Esophagus squamous epithelium (tissue), 4 donors: Measurements from ENCODE around the gene TMTC1.

Experiments used
- POLR2A ChIP-seq, 4 donors: fragments of 450-650 bp; IDR thresholded peaks; one replicate each; pipeline ENCODE4 v1.6.1; 2017; ENCODE audit warnings: antibody characterized with exemption in 4 of 4, mild to moderate bottlenecking in 4 of 4, moderate library complexity in 3 of 4
- TF ChIP-seq, protein P1 (sequence below), 6 experiments: fragments of 450-650 bp in 4 of 6; fragments of 200-600 bp in 2 of 6; sonication (generic) in 2 of 6; IDR thresholded peaks; one replicate each; pipeline ENCODE4 v1.5.1; 2016 to 2019; ENCODE audit warnings: antibody characterized with exemption in 6 of 6, mild to moderate bottlenecking in 4 of 6, moderate library complexity in 4 of 6

DNA sequence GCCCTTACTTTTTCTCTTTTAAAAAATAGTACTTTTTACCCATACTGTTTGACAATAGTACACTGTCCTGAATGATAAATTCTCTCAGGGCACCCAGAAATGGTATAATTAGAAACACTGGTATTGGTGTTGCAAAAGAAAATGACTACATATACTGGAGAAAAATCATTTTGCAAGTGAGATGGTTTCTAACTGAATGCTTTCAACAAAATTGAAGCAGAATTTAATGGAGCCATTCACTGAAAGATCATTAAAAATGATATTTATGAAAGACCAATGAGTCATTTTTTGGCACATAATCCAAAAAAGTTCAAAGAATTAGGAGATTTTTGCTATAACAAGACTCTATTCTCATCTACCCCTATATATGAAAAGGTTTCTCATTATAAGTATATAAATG lies 68.8 kb downstream of the TMTC1 start:
- TF ChIP-seq, protein P1, sequence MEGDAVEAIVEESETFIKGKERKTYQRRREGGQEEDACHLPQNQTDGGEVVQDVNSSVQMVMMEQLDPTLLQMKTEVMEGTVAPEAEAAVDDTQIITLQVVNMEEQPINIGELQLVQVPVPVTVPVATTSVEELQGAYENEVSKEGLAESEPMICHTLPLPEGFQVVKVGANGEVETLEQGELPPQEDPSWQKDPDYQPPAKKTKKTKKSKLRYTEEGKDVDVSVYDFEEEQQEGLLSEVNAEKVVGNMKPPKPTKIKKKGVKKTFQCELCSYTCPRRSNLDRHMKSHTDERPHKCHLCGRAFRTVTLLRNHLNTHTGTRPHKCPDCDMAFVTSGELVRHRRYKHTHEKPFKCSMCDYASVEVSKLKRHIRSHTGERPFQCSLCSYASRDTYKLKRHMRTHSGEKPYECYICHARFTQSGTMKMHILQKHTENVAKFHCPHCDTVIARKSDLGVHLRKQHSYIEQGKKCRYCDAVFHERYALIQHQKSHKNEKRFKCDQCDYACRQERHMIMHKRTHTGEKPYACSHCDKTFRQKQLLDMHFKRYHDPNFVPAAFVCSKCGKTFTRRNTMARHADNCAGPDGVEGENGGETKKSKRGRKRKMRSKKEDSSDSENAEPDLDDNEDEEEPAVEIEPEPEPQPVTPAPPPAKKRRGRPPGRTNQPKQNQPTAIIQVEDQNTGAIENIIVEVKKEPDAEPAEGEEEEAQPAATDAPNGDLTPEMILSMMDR (IDR thresholded peaks at IDR 0.05), result no peak
- no peak for TF ChIP-seq POLR2A (IDR thresholded peaks at IDR 0.05)
